ENCODE measurements around the gene RPS17. TPM values are rescaled to one million over a fixed set of nuclear protein-coding genes. Genes with fewer than 3 reads are reported as not detected.

Gene RPS17
- total RNA-seq, 2 experiments from 2014 or later = 2,882 to 3,294 TPM

- ATAC-seq = no peak
- intact Hi-C loops (cut with DNase I, micrococcal nuclease) = loop anchor here in 1 of 2 experiments (10.0 kb wide), 1 partner anchor 1251 kb away; no protein-coding TSS in a partner anchor
- Mint-ChIP-seq H3K4me3 (no peak overlapping the region), H3K9me3 (ENCODE audit: low read depth) (no peaks in the 10 kb centered on the region), H3K27me3 (peaks cover 4% of the 10 kb centered on the region), H3K27ac (no peak overlapping the region), H3K36me3 (ENCODE audit: low read depth) (peaks cover 2% of the 10 kb centered on the region), H3K4me1 (peaks cover 3% of the 10 kb centered on the region)
- DNase-seq = no peak
- POLR2A ChIA-PET = interaction anchor here (0.6 kb wide), 1 partner anchor 10 kb away, joined by 4 read pairs; no protein-coding TSS in a partner anchor
- CTCF ChIA-PET = interaction anchor here (1.0 kb wide), 2 partner anchors 13 to 15 kb away, joined by 3 to 4 read pairs; no protein-coding TSS in a partner anchor
Observed at GRCh38 chr15:82545478-82545877, 5.2 kb upstream of the RPS17 start.

DNA sequence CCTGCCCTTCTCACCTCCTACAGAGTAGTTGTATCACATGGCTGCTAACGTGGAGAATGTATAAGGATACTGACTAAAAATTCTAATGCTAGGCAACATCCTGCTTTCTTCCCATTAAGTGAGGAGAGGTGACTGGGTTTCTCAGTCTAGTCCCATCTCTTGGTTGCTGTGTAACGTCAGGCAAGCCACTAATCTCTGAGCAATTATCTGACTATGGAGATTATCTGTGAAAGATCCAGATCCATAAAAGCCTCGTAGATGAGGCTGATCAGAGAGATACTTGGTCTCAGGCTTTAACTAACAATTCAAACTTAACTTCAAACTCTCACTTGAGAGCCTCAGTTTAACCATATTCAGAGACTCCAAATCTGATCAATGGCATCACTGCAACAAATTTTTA, 4.7 kb upstream of the RPS17 start:
- no peaks in the 10 kb centered on the region for H3K9me3 Mint-ChIP-seq (ENCODE audit: low read depth)
- DNase-seq = no peak
- peaks cover 4% of the 10 kb centered on the region for H3K36me3 Mint-ChIP-seq (ENCODE audit: low read depth)
- no peak for ATAC-seq
- no peak overlapping the region for H3K4me3 Mint-ChIP-seq
- peaks cover 4% of the 10 kb centered on the region for H3K27me3 Mint-ChIP-seq
- H3K27ac Mint-ChIP-seq = no peak overlapping the region
- intact Hi-C loops (cut with DNase I, micrococcal nuclease) = loop anchor here in 1 of 2 experiments (10.0 kb wide), 1 partner anchor 1250 kb away; no protein-coding TSS in a partner anchor
- ChIA-PET POLR2A (no interaction called here), CTCF (interaction anchor here (0.9 to 1.3 kb wide), 3 partner anchors 14 to 106 kb away, joined by 3 to 4 read pairs (median 3); no protein-coding TSS in a partner anchor)
- peaks cover 3% of the 10 kb centered on the region for H3K4me1 Mint-ChIP-seq

GRCh38 chr15:82544431-82544830, 4.2 kb upstream of the RPS17 start:
- peaks cover 4% of the 10 kb centered on the region for H3K27me3 Mint-ChIP-seq
- H3K27ac Mint-ChIP-seq = no peak overlapping the region
- H3K36me3 Mint-ChIP-seq (ENCODE audit: low read depth) = peaks cover 10% of the 10 kb centered on the region
- H3K9me3 Mint-ChIP-seq (ENCODE audit: low read depth) = no peaks in the 10 kb centered on the region
- intact Hi-C loops (cut with DNase I, micrococcal nuclease) = loop anchor here (5.0 to 10.0 kb wide), 6 partner anchors 103 to 1250 kb away; partner anchors contain the start of genes C15orf40 (in 1 of the 2), CPEB1 (in 1 of the 2), HDGFL3 (in 1 of the 2) and RAMAC (in 1 of the 2)
- no peak for DNase-seq
- CTCF ChIA-PET = interaction anchor here (0.9 to 1.3 kb wide), 2 partner anchors 14 to 106 kb away, joined by 3 to 4 read pairs; no protein-coding TSS in a partner anchor
- ATAC-seq = no peak
- POLR2A ChIA-PET = no interaction called here
- no peak overlapping the region for H3K4me3 Mint-ChIP-seq
- H3K4me1 Mint-ChIP-seq = peaks cover 3% of the 10 kb centered on the region

- POLR2A ChIA-PET = no interaction called here
Observed at GRCh38 chr15:82543160-82543559, 2.9 kb upstream of the RPS17 start.

GRCh38 chr15:82540984-82541431, 751 bp upstream of the RPS17 start:
- DNase-seq (no peak), ATAC-seq (no peak)
- ChIA-PET CTCF (interaction anchor here (0.7 to 4.6 kb wide), 6 partner anchors 11 to 459 kb away, joined by 3 to 45 read pairs (median 4); no protein-coding TSS in a partner anchor), POLR2A (interaction anchor here (0.6 to 2.1 kb wide), 9 partner anchors 10 to 526 kb away, joined by 3 to 12 read pairs (median 4); partner anchors contain the start of genes BTBD1 and C15orf40)
- Mint-ChIP-seq H3K4me3 (peak overlapping the region; percentile 96), H3K4me1 (peaks cover 23% of the 10 kb centered on the region), H3K27me3 (no peaks in the 10 kb centered on the region), H3K36me3 (ENCODE audit: low read depth) (peaks cover 44% of the 10 kb centered on the region), H3K27ac (peak overlapping the region; percentile 96), H3K9me3 (ENCODE audit: low read depth) (no peaks in the 10 kb centered on the region)
- intact Hi-C loops (cut with DNase I, micrococcal nuclease) = loop anchor here (1.0 to 10.0 kb wide), 15 partner anchors 106 to 1246 kb away; partner anchors contain the start of genes BTBD1 (in 2 of the 2), C15orf40 (in 2 of the 2), RAMAC (in 2 of the 2) and AP3B2 (in 1 of the 2)

More at GRCh38 chr15:82543160-82543559, 2.9 kb upstream of the RPS17 start:
- CTCF ChIA-PET = interaction anchor here (0.7 to 2.0 kb wide), 2 partner anchors 13 to 210 kb away, joined by 3 to 8 read pairs; no protein-coding TSS in a partner anchor
- no peak overlapping the region for H3K27ac Mint-ChIP-seq
- no peak overlapping the region for H3K4me3 Mint-ChIP-seq
- no peaks in the 10 kb centered on the region for H3K9me3 Mint-ChIP-seq (ENCODE audit: low read depth)
- H3K36me3 Mint-ChIP-seq (ENCODE audit: low read depth) = peaks cover 23% of the 10 kb centered on the region
- H3K4me1 Mint-ChIP-seq = peaks cover 8% of the 10 kb centered on the region
- peaks cover 4% of the 10 kb centered on the region for H3K27me3 Mint-ChIP-seq
- intact Hi-C loops (cut with DNase I, micrococcal nuclease) = loop anchor here (5.0 to 10.0 kb wide), 6 partner anchors 104 to 1248 kb away; partner anchors contain the start of genes C15orf40 (in 1 of the 2), CPEB1 (in 1 of the 2), HDGFL3 (in 1 of the 2) and RAMAC (in 1 of the 2)
- DNase-seq (no peak), ATAC-seq (no peak)

DNA sequence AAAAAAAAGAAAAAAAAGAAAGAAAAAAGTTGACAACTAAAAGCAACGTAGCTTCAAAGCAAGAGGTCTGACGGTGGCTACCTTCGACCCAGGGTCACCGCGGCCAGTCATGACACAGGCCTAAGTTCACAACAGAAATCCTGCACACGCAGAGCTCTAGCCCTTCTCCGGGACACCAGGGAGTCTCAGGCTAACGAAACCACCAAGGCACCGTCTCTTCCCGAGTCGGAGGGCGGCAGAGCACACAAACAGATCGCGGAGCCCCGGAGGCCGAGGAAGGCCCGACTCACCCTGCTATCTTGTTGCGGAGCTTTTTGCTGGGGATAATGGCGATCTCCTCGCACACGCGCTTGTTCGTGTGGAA, 584 bp downstream of the RPS17 start:
- H3K9me3 Mint-ChIP-seq (ENCODE audit: low read depth) = no peaks in the 10 kb centered on the region
- H3K27ac Mint-ChIP-seq = peak overlapping the region; percentile 94
- H3K4me1 Mint-ChIP-seq = peaks cover 24% of the 10 kb centered on the region
- no peaks in the 10 kb centered on the region for H3K27me3 Mint-ChIP-seq
- ATAC-seq (no peak), DNase-seq (no peak)
- intact Hi-C loops (cut with DNase I, micrococcal nuclease) = loop anchor here (1.0 to 10.0 kb wide), 17 partner anchors 108 to 1547 kb away; partner anchors contain the start of genes BTBD1 (in 2 of the 2), C15orf40 (in 2 of the 2), RAMAC (in 2 of the 2) and AP3B2 (in 1 of the 2)
- CTCF ChIA-PET = interaction anchor here (1.3 to 4.6 kb wide), 2 partner anchors 10 to 213 kb away, joined by 6 to 45 read pairs; no protein-coding TSS in a partner anchor
- peak overlapping the region; percentile 96 for H3K4me3 Mint-ChIP-seq
- POLR2A ChIA-PET = interaction anchor here (0.8 to 2.1 kb wide), 6 partner anchors 9 to 472 kb away, joined by 3 to 12 read pairs (median 3); partner anchors contain the start of gene C15orf40
- peaks cover 55% of the 10 kb centered on the region for H3K36me3 Mint-ChIP-seq (ENCODE audit: low read depth)

DNA sequence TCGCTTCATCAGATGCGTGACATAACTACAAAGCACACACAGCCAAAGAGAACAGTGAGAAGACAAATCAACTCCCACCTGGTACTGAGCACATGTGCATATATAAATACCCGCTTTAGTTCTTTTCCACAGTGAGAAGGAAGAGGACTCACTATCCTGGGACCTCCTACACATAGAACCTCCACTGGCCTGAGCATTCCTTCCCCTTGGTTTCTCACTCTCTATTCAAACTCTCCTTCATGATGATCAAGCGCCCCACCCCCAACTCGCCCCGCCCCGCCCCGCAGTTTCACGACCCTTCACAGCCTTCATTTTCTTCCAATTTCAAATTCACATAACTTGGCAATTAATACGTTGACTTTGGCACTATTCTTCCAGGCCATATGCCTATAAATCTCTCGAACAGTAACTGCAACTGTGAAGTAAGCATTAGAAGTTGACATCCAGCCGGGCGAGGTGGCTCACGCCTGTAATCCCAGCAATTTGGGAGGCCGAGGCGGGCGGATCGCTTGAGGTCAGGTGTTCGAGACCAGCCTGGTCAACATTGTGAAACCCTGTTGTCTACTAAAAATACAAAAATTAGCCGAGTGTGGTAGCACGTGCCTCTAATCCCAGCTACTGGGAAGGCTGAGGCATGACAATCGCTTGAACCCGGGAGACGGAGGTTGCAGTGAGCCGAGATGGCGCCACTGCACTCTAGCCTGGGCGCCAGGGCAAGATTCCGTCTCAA, 1.1 kb downstream of the RPS17 start:
- peak overlapping the region; percentile 96 for H3K4me3 Mint-ChIP-seq
- intact Hi-C loops (cut with DNase I, micrococcal nuclease) = loop anchor here (5.0 to 10.0 kb wide), 2 partner anchors 276 to 1547 kb away; no protein-coding TSS in a partner anchor
- H3K27me3 Mint-ChIP-seq = no peaks in the 10 kb centered on the region
- ATAC-seq (no peak), DNase-seq (peak; percentile 51)
- H3K27ac Mint-ChIP-seq = peak overlapping the region; percentile 94
- no peaks in the 10 kb centered on the region for H3K9me3 Mint-ChIP-seq (ENCODE audit: low read depth)
- CTCF ChIA-PET = interaction anchor here (0.9 to 4.6 kb wide), 3 partner anchors 9 to 472 kb away, joined by 3 to 45 read pairs (median 5); partner anchors contain the start of gene C15orf40
- H3K4me1 Mint-ChIP-seq = peaks cover 27% of the 10 kb centered on the region
- H3K36me3 Mint-ChIP-seq (ENCODE audit: low read depth) = peaks cover 60% of the 10 kb centered on the region
- POLR2A ChIA-PET = interaction anchor here (0.8 to 2.1 kb wide), 2 partner anchors 8 to 286 kb away, joined by 3 to 12 read pairs; no protein-coding TSS in a partner anchor

- POLR2A ChIA-PET = interaction anchor here (1.1 kb wide), 1 partner anchor 213 kb away, joined by 3 read pairs; no protein-coding TSS in a partner anchor
- peak overlapping the region; percentile 94 for H3K27ac Mint-ChIP-seq
- DNase-seq (no peak), ATAC-seq (no peak)
- H3K4me3 Mint-ChIP-seq = peak overlapping the region; percentile 96
- intact Hi-C loops (cut with DNase I, micrococcal nuclease) = loop anchor here (5.0 to 10.0 kb wide), 2 partner anchors 277 to 1545 kb away; no protein-coding TSS in a partner anchor
- H3K27me3 Mint-ChIP-seq = no peaks in the 10 kb centered on the region
- H3K9me3 Mint-ChIP-seq (ENCODE audit: low read depth) = no peaks in the 10 kb centered on the region
- peaks cover 27% of the 10 kb centered on the region for H3K4me1 Mint-ChIP-seq
- H3K36me3 Mint-ChIP-seq (ENCODE audit: low read depth) = peaks cover 65% of the 10 kb centered on the region
- CTCF ChIA-PET = interaction anchor here (1.8 to 4.6 kb wide), 2 partner anchors 8 to 473 kb away, joined by 5 to 45 read pairs; partner anchors contain the start of gene C15orf40
Observed at GRCh38 chr15:82537351-82537908, 2.8 kb downstream of the RPS17 start.

- Mint-ChIP-seq H3K4me3 (peak overlapping the region; percentile 96), H3K27ac (peak overlapping the region; percentile 81), H3K36me3 (ENCODE audit: low read depth) (peaks cover 65% of the 10 kb centered on the region), H3K4me1 (peaks cover 27% of the 10 kb centered on the region), H3K27me3 (no peaks in the 10 kb centered on the region), H3K9me3 (ENCODE audit: low read depth) (no peaks in the 10 kb centered on the region)
- intact Hi-C loops (cut with DNase I, micrococcal nuclease) = loop anchor here (5.0 to 10.0 kb wide), 2 partner anchors 278 to 1544 kb away; no protein-coding TSS in a partner anchor
- CTCF ChIA-PET = interaction anchor here (0.6 kb wide), 1 partner anchor 18 kb away, joined by 3 read pairs; no protein-coding TSS in a partner anchor
- no peak for ATAC-seq
- POLR2A ChIA-PET = interaction anchor here (0.7 kb wide), 1 partner anchor 116 kb away, joined by 3 read pairs; no protein-coding TSS in a partner anchor
- no peak for DNase-seq
Observed at GRCh38 chr15:82536409-82537350, 3.6 kb downstream of the RPS17 start.
